ENCODE results near the gene ZCCHC17.

GRCh38 chr1:31299365-31299764, 2.5 kb downstream of the ZCCHC17 start:
- no peak for TF ChIP-seq CTCF (IDR thresholded peaks at IDR 0.05 in 8 of 11, conservative IDR thresholded peaks at IDR 0.05 in 3 of 11)
- no peak for TF ChIP-seq POLR2A (IDR thresholded peaks at IDR 0.05)

Data from spleen (tissue), 7 donors.